Motor neuron (in vitro differentiated cells): ENCODE measurements around the gene STAC2. TPM values are rescaled to one million over a fixed set of nuclear protein-coding genes. Genes with fewer than 3 reads are reported as not detected.

Experiments
- ATAC-seq, 8 experiments: fragments of 200-7000 bp; cut with Tn5 transposase; replicated peaks in 6 of 8; 2 replicates each; pipeline ENCODE4 v1.8.0; 2021; ENCODE audit warnings: mild to moderate bottlenecking in 8 of 8, moderate library complexity in 8 of 8
- H3K27ac ChIP-seq, 2 donors: fragments of 250-450 bp; sonication (Bioruptor Pico); 2 replicates each; pipeline ENCODE4 v1.9.0; 2021; ENCODE audit warnings: antibody characterized with exemption in 2 of 2, mild to moderate bottlenecking in 2 of 2, moderate library complexity in 1 of 2
- H3K4me1 ChIP-seq, 2 donors: fragments of 250-450 bp; sonication (Bioruptor Pico); replicated peaks in 1 of 2; 2 replicates each; pipeline ENCODE4 v1.6.1; 2021; ENCODE audit warnings: antibody characterized with exemption in 2 of 2, mild to moderate bottlenecking in 2 of 2, moderate library complexity in 1 of 2
- H3K4me3 ChIP-seq, 5 donors: fragments of 250-450 bp; sonication (Bioruptor Pico); 2 replicates each; pipeline ENCODE4 v1.9.0; 2021; ENCODE audit warnings: antibody characterized with exemption in 5 of 5, mild to moderate bottlenecking in 5 of 5, moderate library complexity in 4 of 5
- WGBS, 10 experiments: fragments of 450-650 bp; shearing (Covaris generic); methylation state at CpG; one replicate each; pipeline ENCODE4 v1.0.0; 2022; 5-methylcytosine and 5-hydroxymethylcytosine counted together
- in situ Hi-C, 9 experiments: fragments of 400-800 bp; cut with MboI; loops; one replicate each; pipeline ENCODE4 v1.15.0; 2021; ENCODE audit warnings: low sequenced_read_pairs in 9 of 9, low pct_unique_long_range_greater_than_20kb in 2 of 9; ENCODE audit not compliant: unreplicated experiment in 9 of 9
- total RNA-seq, 8 experiments: library from RNA; unstranded; fragments of 300-600 nt; gene quantifications; 2 replicates each; pipeline versions ENCODE4 v1.2.3 to v1.2.4, GENCODE V29; 2022

The STAC2 gene
- total RNA-seq, 8 experiments from 2014 or later, result 0.20 to 4.5 (median 0.84) TPM

DNA sequence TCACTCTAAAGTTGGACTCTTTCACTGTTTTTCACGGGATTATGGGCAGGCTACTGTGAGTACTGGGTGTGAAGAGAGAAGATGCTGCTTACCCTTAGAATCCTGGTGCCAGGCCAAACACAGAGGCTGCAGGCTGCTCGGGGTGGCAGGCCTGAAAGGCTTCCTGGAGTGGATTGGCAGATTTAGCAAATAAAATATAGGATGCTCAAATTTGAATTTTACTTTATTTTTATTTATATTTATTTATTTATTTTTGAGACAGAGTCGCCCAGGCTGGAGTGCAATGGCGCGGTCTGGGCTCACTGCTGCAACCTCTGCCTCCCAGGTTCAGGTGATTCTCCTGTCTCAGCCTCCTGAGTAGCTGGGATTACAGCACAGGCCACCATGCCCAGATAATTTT, 14.9 kb upstream of the STAC2 start:
- in situ Hi-C loops, result loop anchor here in 3 of 9 experiments (10.0 to 25.0 kb wide), 2 partner anchors 253 to 256 kb away; no protein-coding TSS in a partner anchor
- H3K4me1 ChIP-seq, result peaks cover 4 to 8% of the 10 kb centered on the region in 2 donors
- no peak overlapping the region for H3K4me3 ChIP-seq
- no peak overlapping the region for H3K27ac ChIP-seq
- WGBS, 10 experiments, result 13 to 100% (median 74%) methylated on average over 1 to 5 of the region's 5 CpGs; no CpG with 5 or more reads in 1 of the 10 experiments
- no peak for ATAC-seq

DNA sequence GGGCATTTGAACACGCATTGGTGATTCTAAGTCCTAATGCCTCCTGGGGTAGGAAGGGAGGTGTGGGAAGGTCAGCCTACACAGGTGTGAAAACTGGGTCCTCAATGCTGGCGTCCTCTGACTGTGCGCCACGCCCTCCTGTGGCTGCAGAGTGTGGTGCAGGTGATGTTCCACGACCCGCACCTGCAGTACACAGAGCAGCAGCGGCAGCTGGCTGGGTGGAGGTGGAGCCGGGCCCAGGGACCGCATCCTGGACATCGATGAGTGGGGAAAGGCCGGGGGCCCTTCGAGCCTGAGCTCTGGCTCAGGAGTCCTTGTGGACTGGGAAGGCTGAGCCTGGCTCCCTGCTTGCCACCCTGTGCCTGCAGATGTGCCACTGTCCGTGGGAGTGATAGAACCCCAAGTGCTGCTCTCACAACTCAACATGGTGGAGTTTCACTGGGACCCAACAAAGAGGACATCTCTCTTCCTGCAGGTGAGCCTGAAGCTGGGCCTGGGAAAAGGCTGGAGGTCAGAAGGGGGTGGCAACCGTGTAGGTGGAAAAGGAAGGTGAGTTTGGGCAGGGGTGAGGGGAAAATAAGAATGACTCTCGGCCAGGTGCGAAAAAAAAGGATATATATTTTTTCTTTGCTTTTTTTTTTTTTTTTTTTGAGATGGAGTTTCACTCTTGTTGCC, 14.0 kb upstream of the STAC2 start:
- Histone ChIP-seq H3K4me1 (peaks cover 4 to 8% of the 10 kb centered on the region in 2 donors), H3K27ac (no peak overlapping the region), H3K4me3 (no peak overlapping the region)
- ATAC-seq, result peak in 7 of 8 experiments; percentile 8 to 57 (median 36)
- in situ Hi-C loops, result loop anchor here in 3 of 9 experiments (10.0 to 25.0 kb wide), 2 partner anchors 252 to 255 kb away; no protein-coding TSS in a partner anchor
- 0 to 67% (median 14%) methylated on average over 1 to 2 of the region's 16 CpGs; no CpG with 5 or more reads in 4 of the 10 experiments for WGBS, 10 experiments

DNA sequence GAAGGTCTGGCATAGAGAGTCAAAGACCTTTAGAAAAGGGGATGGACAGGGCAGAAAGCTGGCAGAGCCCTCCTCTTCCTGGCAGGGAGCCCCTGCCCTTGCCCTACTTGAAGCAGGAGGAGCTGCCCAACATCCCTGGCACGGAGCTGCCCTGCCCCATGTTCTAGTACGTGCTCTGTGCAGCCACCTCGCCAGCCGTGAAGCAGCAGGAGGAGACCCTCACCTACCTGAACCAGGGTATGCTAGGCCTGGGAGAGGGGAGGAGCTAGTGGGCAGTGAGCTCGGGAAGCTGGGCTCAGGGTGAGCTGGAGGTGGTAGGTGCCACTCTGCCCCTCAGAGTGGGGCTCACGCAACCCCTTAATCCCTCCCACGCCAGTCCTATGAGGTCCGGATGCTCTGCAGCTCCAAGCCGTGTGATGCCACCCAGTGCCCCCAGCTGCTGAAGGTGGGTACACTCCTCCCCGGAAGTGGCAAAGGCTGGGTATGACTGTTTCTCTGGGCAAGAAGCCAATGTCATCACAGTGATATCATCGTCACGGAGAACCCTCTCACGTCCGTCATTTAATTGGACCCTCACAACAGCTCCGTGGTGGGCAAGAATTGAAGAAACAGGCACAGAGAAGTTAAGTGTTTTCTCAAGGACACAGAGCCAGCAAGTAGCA, 12.7 kb upstream of the STAC2 start:
- 24 to 88% (median 56%) methylated on average over 3 to 6 of the region's 15 CpGs; no CpG with 5 or more reads in 3 of the 10 experiments for WGBS, 10 experiments
- in situ Hi-C loops, result loop anchor here in 1 of 9 experiments (25.0 kb wide), 1 partner anchor 251 kb away; no protein-coding TSS in a partner anchor
- H3K4me1 ChIP-seq, result no peaks in the 10 kb centered on the region
- no peak overlapping the region for H3K27ac ChIP-seq
- no peak overlapping the region for H3K4me3 ChIP-seq
- ATAC-seq, result no peak

DNA sequence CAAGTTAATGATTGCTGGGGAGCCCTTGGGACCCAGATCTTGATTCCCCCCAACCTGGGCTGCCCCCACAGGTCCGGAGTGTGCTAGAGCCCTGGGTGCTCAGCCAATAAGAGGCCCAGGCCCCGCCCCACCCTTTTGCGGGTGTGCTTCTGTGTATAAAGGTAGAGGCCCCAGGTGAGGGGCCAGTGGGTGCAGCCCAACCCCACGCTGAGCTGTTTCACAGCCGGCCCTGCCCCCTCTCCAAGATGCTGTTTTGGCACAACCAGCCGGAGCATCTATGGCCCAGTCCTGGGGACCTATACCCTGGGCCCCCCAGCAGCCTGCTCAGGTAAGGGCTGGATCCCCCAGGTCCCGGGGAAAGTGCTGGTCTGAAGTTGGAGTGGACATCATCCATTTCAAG, 11.8 kb upstream of the STAC2 start:
- 70 to 86% (median 77%) methylated on average over 1 to 4 of the region's 7 CpGs; no CpG with 5 or more reads in 6 of the 10 experiments for WGBS, 10 experiments
- in situ Hi-C loops, result loop anchor here in 1 of 9 experiments (25.0 kb wide), 1 partner anchor 250 kb away; no protein-coding TSS in a partner anchor
- Histone ChIP-seq H3K4me3 (no peak overlapping the region), H3K4me1 (no peaks in the 10 kb centered on the region), H3K27ac (no peak overlapping the region)
- ATAC-seq, result peak in 2 of 8 experiments; percentile 13 to 16

DNA sequence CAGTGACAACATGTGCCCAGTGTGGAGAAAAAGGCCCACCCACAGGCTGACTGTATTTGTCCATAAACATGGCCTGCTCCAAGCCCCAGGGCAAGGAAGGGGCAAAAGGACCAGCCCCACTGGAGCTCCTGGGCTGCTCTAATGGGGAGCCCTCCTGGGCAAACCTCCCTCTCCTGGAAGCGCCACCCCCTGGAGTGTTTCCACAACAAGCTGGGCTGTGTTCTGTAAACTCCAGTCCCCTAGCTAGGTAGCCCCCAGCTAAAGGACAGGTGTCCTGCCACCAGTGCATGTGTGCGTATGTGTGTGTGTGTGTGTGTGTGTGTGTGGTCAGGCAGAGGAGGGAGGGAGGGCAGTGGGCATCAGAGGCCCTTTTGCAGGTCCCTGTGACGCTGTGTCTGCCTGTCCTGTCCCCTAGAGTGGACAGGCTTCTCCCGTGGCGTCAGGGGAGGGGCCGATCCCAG, 11.3 kb upstream of the STAC2 start:
- no peak overlapping the region for H3K27ac ChIP-seq
- no peak overlapping the region for H3K4me3 ChIP-seq
- 77% methylated on average over 4 of the region's 6 CpGs; no CpG with 5 or more reads in 9 of the 10 experiments for WGBS, 10 experiments
- H3K4me1 ChIP-seq, result peaks cover 4% of the 10 kb centered on the region in 2 donors
- in situ Hi-C loops, result loop anchor here in 1 of 9 experiments (25.0 kb wide), 1 partner anchor 250 kb away; no protein-coding TSS in a partner anchor
- peak in 2 of 8 experiments; percentile 6 to 7 for ATAC-seq

DNA sequence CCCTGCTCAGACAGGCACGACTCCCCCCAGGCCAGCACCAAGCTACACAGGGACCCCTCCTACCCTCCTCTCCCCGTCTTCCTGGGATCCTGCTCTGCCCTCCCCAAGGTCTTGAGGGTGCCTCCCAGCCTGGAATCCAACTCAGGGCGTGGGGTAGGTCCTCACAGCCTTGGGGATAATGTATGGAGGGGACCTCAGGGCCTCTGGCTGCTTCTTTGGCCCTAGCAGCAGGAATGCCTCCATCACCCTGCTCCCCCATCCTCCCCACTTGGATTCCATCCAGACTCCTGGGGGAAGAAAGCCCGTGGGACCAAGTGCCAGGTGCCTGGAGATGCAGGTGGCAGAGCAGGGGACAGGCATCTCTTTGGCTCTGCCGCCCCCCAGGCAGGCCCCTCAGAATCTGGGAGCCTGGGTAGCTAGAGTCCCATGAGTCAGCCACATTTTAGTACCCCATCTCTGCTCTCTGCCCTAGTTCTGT, 10.7 kb upstream of the STAC2 start:
- Histone ChIP-seq H3K27ac (no peak overlapping the region), H3K4me1 (peaks cover 9% of the 10 kb centered on the region in 2 donors), H3K4me3 (no peak overlapping the region)
- ATAC-seq, result no peak
- WGBS, 10 experiments, result 40 to 60% methylated on average over 1 to 2 of the region's 5 CpGs; no CpG with 5 or more reads in 8 of the 10 experiments
- in situ Hi-C loops, result loop anchor here in 1 of 9 experiments (25.0 kb wide), 1 partner anchor 249 kb away; no protein-coding TSS in a partner anchor

DNA sequence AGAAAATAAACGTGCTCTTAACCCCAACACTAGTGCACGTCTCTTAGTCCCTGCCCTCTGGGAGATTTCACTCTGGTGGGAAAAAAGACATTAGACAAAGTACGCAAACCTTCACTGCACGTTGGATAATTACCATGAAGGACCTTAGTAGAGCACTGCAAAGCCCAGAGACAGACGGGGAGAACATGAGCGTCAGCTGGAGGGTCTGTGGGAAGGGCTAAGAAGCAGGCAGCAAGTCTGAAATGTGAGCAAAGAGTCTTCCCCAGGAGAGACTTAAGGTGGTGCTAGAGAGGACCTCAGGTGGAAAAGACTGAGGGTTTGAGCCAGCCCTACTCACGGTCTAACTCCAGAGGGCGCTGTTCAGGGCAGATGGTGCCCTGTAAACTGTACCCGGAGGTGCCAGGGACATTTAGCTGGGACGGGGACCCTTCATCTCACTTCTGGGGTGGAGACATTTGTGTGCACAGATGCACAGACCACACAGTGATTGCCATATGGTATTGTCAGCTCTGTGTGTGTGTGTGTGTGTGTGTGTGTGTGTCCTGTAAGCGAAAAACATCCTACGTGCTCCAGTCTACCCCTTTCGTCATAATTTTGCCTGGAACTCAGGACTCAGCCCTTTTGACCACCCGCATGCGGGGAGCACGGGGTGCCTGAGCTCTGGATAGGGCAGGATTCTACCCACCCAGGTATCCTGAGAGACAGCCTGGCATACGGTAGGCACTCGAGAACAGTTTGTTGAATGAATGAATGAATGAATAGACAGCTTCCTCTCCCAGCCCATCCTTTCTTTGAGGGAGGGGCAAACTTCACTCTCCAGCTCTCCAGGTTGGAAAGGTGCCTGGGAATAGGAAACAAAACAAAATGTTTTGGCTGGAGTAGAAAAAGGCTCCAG, 10.1 kb upstream of the STAC2 start:
- peaks cover 16% of the 10 kb centered on the region in 2 donors for H3K4me1 ChIP-seq
- in situ Hi-C loops, result loop anchor here in 1 of 9 experiments (25.0 kb wide), 1 partner anchor 249 kb away; no protein-coding TSS in a partner anchor
- H3K27ac ChIP-seq, result no peak overlapping the region
- no peak overlapping the region for H3K4me3 ChIP-seq
- WGBS, 10 experiments, result 8 to 70% (median 27%) methylated on average over 2 to 12 of the region's 18 CpGs
- ATAC-seq, result peak in 4 of 8 experiments; percentile 11 to 86 (median 70)

GRCh38 chr17:39231591-39232551, 6.1 kb upstream of the STAC2 start:
- H3K4me1 ChIP-seq, result peaks cover 19 to 26% of the 10 kb centered on the region in 2 donors
- in situ Hi-C loops, result loop anchor here in 1 of 9 experiments (25.0 kb wide), 1 partner anchor 245 kb away; no protein-coding TSS in a partner anchor
- H3K4me3 ChIP-seq, result peak overlapping the region in 1 of 5 donors; percentile 0
- H3K27ac ChIP-seq, result peak overlapping the region; percentile 64 to 70
- WGBS, 10 experiments, result 0 to 100% (median 7%) methylated on average over 1 to 9 of the region's 22 CpGs; no CpG with 5 or more reads in 4 of the 10 experiments
- ATAC-seq, result peak; percentile 55 to 90 (median 83)

GRCh38 chr17:39231091-39231561, 5.4 kb upstream of the STAC2 start:
- peak in 6 of 8 experiments; percentile 30 to 56 (median 38) for ATAC-seq
- Histone ChIP-seq H3K27ac (peak overlapping the region; percentile 64 to 70), H3K4me3 (no peak overlapping the region), H3K4me1 (peaks cover 23 to 30% of the 10 kb centered on the region in 2 donors)
- 60% methylated on average over 1 to 2 of the region's 10 CpGs; no CpG with 5 or more reads in 8 of the 10 experiments for WGBS, 10 experiments
- in situ Hi-C loops, result loop anchor here in 1 of 9 experiments (25.0 kb wide), 1 partner anchor 244 kb away; no protein-coding TSS in a partner anchor

DNA sequence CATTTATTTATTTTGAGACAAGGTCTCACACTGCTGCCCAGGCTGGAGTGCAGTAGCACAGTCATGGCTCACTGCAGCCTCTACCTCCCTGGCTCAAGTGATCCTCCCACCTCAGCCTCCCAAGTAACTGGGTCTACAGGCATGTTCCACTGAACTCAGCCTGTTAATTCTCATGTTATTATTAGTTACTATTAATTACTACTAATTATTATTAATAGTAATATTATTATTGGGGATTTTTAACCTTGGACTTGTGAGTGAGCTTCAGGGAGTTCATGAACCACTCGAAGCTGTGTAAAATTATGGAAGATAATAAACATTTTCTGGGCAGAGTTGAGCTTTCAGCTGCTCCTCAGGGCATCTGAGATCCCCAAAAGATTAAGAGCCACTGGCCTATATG, 4.6 kb upstream of the STAC2 start:
- H3K4me3 ChIP-seq, result no peak overlapping the region
- ATAC-seq, result no peak
- H3K27ac ChIP-seq, result no peak overlapping the region
- 0 to 100% (median 67%) methylated on average over 1 of the region's 1 CpG; no CpG with 5 or more reads in 5 of the 10 experiments for WGBS, 10 experiments
- in situ Hi-C loops, result loop anchor here in 1 of 9 experiments (25.0 kb wide), 1 partner anchor 243 kb away; no protein-coding TSS in a partner anchor
- peaks cover 23 to 31% of the 10 kb centered on the region in 2 donors for H3K4me1 ChIP-seq
